H7 (cell line): Measurements from ENCODE around the gene ZBTB47. TPM values are rescaled to one million over a fixed set of nuclear protein-coding genes. Genes with fewer than 3 reads are reported as not detected.
A peak's percentile ranks its signal among the peaks of the same experiment; 100 is the strongest.

ENCODE experiments used
- DNase-seq: peaks from one replicate; pipeline ENCODE4 v3.0.0; 2012
- H3K27me3 ChIP-seq: 2 replicates; pipeline ENCODE4 v1.6.0; 2011; ENCODE audit warnings: mild to moderate bottlenecking, low read length; ENCODE audit not compliant: control insufficient read depth, insufficient read depth
- H3K36me3 ChIP-seq: replicated peaks from 2 replicates; pipeline ENCODE4 v1.5.1; 2011; ENCODE audit warnings: low read length; ENCODE audit not compliant: control insufficient read depth, insufficient read depth
- H3K4me3 ChIP-seq: 2 replicates; pipeline ENCODE4 v1.5.1; 2011; ENCODE audit warnings: low read depth, mild to moderate bottlenecking, control low read depth, low read length, moderate library complexity; ENCODE audit not compliant: insufficient read depth
- total RNA-seq: library from RNA; depleted of rRNA; stranded (reverse); fragments of >200 nt; shearing (Covaris generic); gene quantifications from 2 replicates; pipeline ENCODE4 v1.2.3, GENCODE V29; 2014; rRNA removed

Gene ZBTB47
- 5.1 and 8.0 TPM in 2 replicates for total RNA-seq

GRCh38 chr3:42653560-42654330 lies at the start of gene ZBTB47:
Gene ZBTB47, plus strand, starts transcription at chr3:42653697. Its CDS starts 4,659 bp downstream, at chr3:42658356.
- H3K27me3 ChIP-seq, result no peaks in the 10 kb centered on the region
- DNase-seq, result peak; percentile 72
- H3K4me3 ChIP-seq, result peak within 1 kb of the TSS; percentile 69
- H3K36me3 ChIP-seq, result no peaks in the 10 kb centered on the region; the same call in none of the 2 replicates

GRCh38 chr3:42605546-42606173 lies 47.8 kb upstream of the ZBTB47 start:
- H3K4me3 ChIP-seq, result no peak overlapping the region

GRCh38 chr3:42608581-42608980 lies 44.9 kb upstream of the ZBTB47 start:
- no peaks in the 10 kb centered on the region for H3K36me3 ChIP-seq
- no peak overlapping the region for H3K4me3 ChIP-seq
- no peaks in the 10 kb centered on the region for H3K27me3 ChIP-seq
- DNase-seq, result no peak

More at GRCh38 chr3:42605546-42606173, 47.8 kb upstream of the ZBTB47 start:
- Histone ChIP-seq H3K36me3 (no peaks in the 10 kb centered on the region), H3K27me3 (no peaks in the 10 kb centered on the region)
- no peak for DNase-seq

GRCh38 chr3:42610976-42611375 lies 42.5 kb upstream of the ZBTB47 start:
- DNase-seq, result no peak
- Histone ChIP-seq H3K4me3 (no peak overlapping the region), H3K36me3 (no peaks in the 10 kb centered on the region), H3K27me3 (no peaks in the 10 kb centered on the region)

- no peaks in the 10 kb centered on the region for H3K27me3 ChIP-seq
- no peaks in the 10 kb centered on the region; the same call in 1 of the 2 replicates for H3K36me3 ChIP-seq
- H3K4me3 ChIP-seq, result no peak overlapping the region
- no peak for DNase-seq
Measured at GRCh38 chr3:42612217-42612616, 41.3 kb upstream of the ZBTB47 start.

- no peaks in the 10 kb centered on the region; the same call in 1 of the 2 replicates for H3K36me3 ChIP-seq
Measured at GRCh38 chr3:42612928-42613327, 40.6 kb upstream of the ZBTB47 start.

GRCh38 chr3:42613462-42613861 lies 40.0 kb upstream of the ZBTB47 start:
- no peak overlapping the region for H3K4me3 ChIP-seq
- no peaks in the 10 kb centered on the region for H3K27me3 ChIP-seq
- DNase-seq, result no peak
- H3K36me3 ChIP-seq, result no peaks in the 10 kb centered on the region; the same call in 1 of the 2 replicates

More at GRCh38 chr3:42612928-42613327, 40.6 kb upstream of the ZBTB47 start:
- DNase-seq, result no peak
- Histone ChIP-seq H3K27me3 (no peaks in the 10 kb centered on the region), H3K4me3 (no peak overlapping the region)

- H3K4me3 ChIP-seq, result no peak overlapping the region
- no peaks in the 10 kb centered on the region for H3K27me3 ChIP-seq
- peak; percentile 20 for DNase-seq
- H3K36me3 ChIP-seq, result peaks cover 18% of the 10 kb centered on the region
Measured at GRCh38 chr3:42631620-42632019, 21.9 kb upstream of the ZBTB47 start.

GRCh38 chr3:42632146-42632545 lies 21.4 kb upstream of the ZBTB47 start:
- Histone ChIP-seq H3K36me3 (peaks cover 21% of the 10 kb centered on the region), H3K4me3 (no peak overlapping the region), H3K27me3 (no peaks in the 10 kb centered on the region)
- DNase-seq, result no peak

- H3K27me3 ChIP-seq, result no peaks in the 10 kb centered on the region
- H3K4me3 ChIP-seq, result no peak overlapping the region
- peaks cover 31% of the 10 kb centered on the region for H3K36me3 ChIP-seq
- DNase-seq, result no peak
Measured at GRCh38 chr3:42633544-42633943, 20.0 kb upstream of the ZBTB47 start.

GRCh38 chr3:42635111-42635510 lies 18.4 kb upstream of the ZBTB47 start:
- Histone ChIP-seq H3K4me3 (no peak overlapping the region), H3K27me3 (no peaks in the 10 kb centered on the region), H3K36me3 (peaks cover 41% of the 10 kb centered on the region)
- DNase-seq, result no peak

- Histone ChIP-seq H3K36me3 (peaks cover 47% of the 10 kb centered on the region), H3K4me3 (no peak overlapping the region), H3K27me3 (no peaks in the 10 kb centered on the region)
- DNase-seq, result no peak
Measured at GRCh38 chr3:42637001-42637400, 16.5 kb upstream of the ZBTB47 start.

- Histone ChIP-seq H3K36me3 (peaks cover 48% of the 10 kb centered on the region), H3K4me3 (no peak overlapping the region), H3K27me3 (no peaks in the 10 kb centered on the region)
- DNase-seq, result no peak
Measured at GRCh38 chr3:42638339-42638842, 15.1 kb upstream of the ZBTB47 start.

- Histone ChIP-seq H3K36me3 (peaks cover 44% of the 10 kb centered on the region), H3K27me3 (no peaks in the 10 kb centered on the region), H3K4me3 (no peak overlapping the region)
- no peak for DNase-seq
Measured at GRCh38 chr3:42639192-42639591, 14.3 kb upstream of the ZBTB47 start.

- Histone ChIP-seq H3K27me3 (no peaks in the 10 kb centered on the region), H3K4me3 (no peak overlapping the region), H3K36me3 (peaks cover 50% of the 10 kb centered on the region)
- DNase-seq, result no peak
Measured at GRCh38 chr3:42640129-42640528, 13.4 kb upstream of the ZBTB47 start.
